SK-N-SH (cell line): Measurements from ENCODE around the gene SH3BGRL3. TPM values are rescaled to one million over a fixed set of nuclear protein-coding genes. Genes with fewer than 3 reads are reported as not detected.

Source experiments
- CTCF ChIA-PET: fragments of 300-600, 350-600 bp; formaldehyde crosslinking; extraction: SDS; loops from one replicate; lab custom pipeline; 2021; lab: Yijun Ruan, JAX
- POLR2A ChIA-PET: fragments of 350-600 bp; sonication (Branson Sonifier 250); formaldehyde crosslinking; extraction: SDS; loops from one replicate; lab custom pipeline; 2020; ENCODE audit warnings: antibody characterized with exemption, inconsistent platforms; lab: Yijun Ruan, JAX
- DNase-seq: peaks from one replicate; pipeline ENCODE4 v3.0.0; 2012
- H2AFZ ChIP-seq: fragments of 200-600 bp; sonication (generic); 2 replicates; pipeline ENCODE4 v1.8.1; 2016; ENCODE audit warnings: antibody characterized with exemption, mild to moderate bottlenecking, low read depth
- H3F3A ChIP-seq: fragments of 200-600 bp; sonication (generic); replicated peaks from 2 replicates; pipeline ENCODE3; 2016; ENCODE audit warnings: antibody characterized with exemption, mild to moderate bottlenecking; ENCODE audit not compliant: insufficient read depth
- H3K27ac ChIP-seq, 2 experiments: fragments of 200-500 bp in 1 of 2; fragments of 200-600 bp in 1 of 2; sonication (Bioruptor generic) in 1 of 2; sonication (generic), shearing (Covaris generic) in 1 of 2; 2 replicates each; pipeline versions ENCODE4 v1.5.1 to v1.6.1; 2014 to 2016; ENCODE audit warnings: low read depth in 2 of 2, inconsistent platforms in 1 of 2, low read length in 1 of 2, mild to moderate bottlenecking in 1 of 2, mixed read lengths in 1 of 2
- H3K27me3 ChIP-seq: fragments of 200-600 bp; sonication (generic), shearing (Covaris generic); 2 replicates; pipeline ENCODE4 v1.6.1; 2016; ENCODE audit warnings: mixed run types; ENCODE audit not compliant: insufficient read depth
- H3K36me3 ChIP-seq, 2 experiments: fragments of 200-500 bp in 1 of 2; fragments of 200-600 bp in 1 of 2; sonication (Bioruptor generic) in 1 of 2; sonication (generic) in 1 of 2; replicated peaks in 1 of 2; 2 replicates each; pipeline versions ENCODE3 to v1.5.1; 2014 to 2016; ENCODE audit warnings: low read length in 1 of 2, mild to moderate bottlenecking in 1 of 2; ENCODE audit not compliant: insufficient read depth in 2 of 2, control insufficient read depth in 1 of 2
- H3K4me1 ChIP-seq, 2 experiments: fragments of 200-500 bp in 1 of 2; fragments of 200-600 bp in 1 of 2; sonication (Bioruptor generic) in 1 of 2; sonication (generic), shearing (Covaris generic) in 1 of 2; 2 replicates each; pipeline versions ENCODE4 v1.5.1 to v1.6.1; 2014 to 2016; ENCODE audit warnings: low read depth in 1 of 2, low read length in 1 of 2, mixed run types in 1 of 2; ENCODE audit not compliant: insufficient read depth in 2 of 2, control insufficient read depth in 1 of 2
- H3K4me2 ChIP-seq: fragments of 200-600 bp; sonication (generic), shearing (Covaris generic); 2 replicates; pipeline ENCODE4 v1.6.1; 2017; ENCODE audit warnings: mixed run types
- H3K4me3 ChIP-seq, 2 experiments: fragments of 200-500 bp in 1 of 2; fragments of 200-600 bp in 1 of 2; sonication (Bioruptor generic) in 1 of 2; sonication (generic), shearing (Covaris generic) in 1 of 2; 2 replicates each; pipeline versions ENCODE4 v1.5.1 to v1.8.1; 2014 to 2016; ENCODE audit warnings: low read depth in 2 of 2, inconsistent platforms in 1 of 2, low read length in 1 of 2, mild to moderate bottlenecking in 1 of 2, mixed read lengths in 1 of 2, moderate library complexity in 1 of 2
- H3K79me2 ChIP-seq: fragments of 200-600 bp; sonication (generic); 2 replicates; pipeline ENCODE4 v1.8.1; 2017; ENCODE audit warnings: mild to moderate bottlenecking; ENCODE audit not compliant: insufficient read depth
- H3K9ac ChIP-seq: fragments of 200-600 bp; sonication (generic); 2 replicates; pipeline ENCODE4 v1.6.1; 2017; ENCODE audit warnings: mixed run types
- H3K9me2 ChIP-seq: fragments of 200-600 bp; sonication (generic); 2 replicates; pipeline ENCODE4 v1.6.1; 2017; ENCODE audit warnings: mixed run types
- H3K9me3 ChIP-seq: fragments of 200-600 bp; sonication (generic); 2 replicates; pipeline ENCODE4 v1.6.1; 2017; ENCODE audit warnings: mixed run types, mild to moderate bottlenecking, moderate library complexity
- H4K20me1 ChIP-seq: fragments of 200-600 bp; sonication (generic); 2 replicates; pipeline ENCODE4 v1.6.1; 2017; ENCODE audit warnings: mild to moderate bottlenecking, mixed run types; ENCODE audit not compliant: insufficient read depth
- EZH2phosphoT487 ChIP-seq: fragments of 200-600 bp; sonication (generic); IDR thresholded peaks from 2 replicates; pipeline ENCODE4 v1.6.1; 2017; ENCODE audit warnings: low read depth, mixed run types, mild to moderate bottlenecking, antibody characterized with exemption, moderate library complexity, borderline replicate concordance
- FOXJ3 ChIP-seq: sonication (generic); formaldehyde crosslinking; IDR thresholded peaks from 2 replicates; pipeline ENCODE4 v1.5.1; 2020; ENCODE audit warnings: mild to moderate bottlenecking, missing genetic modification reagents
- FOXM1 ChIP-seq: IDR thresholded peaks from 2 replicates; pipeline ENCODE4 v1.4.0; 2012; ENCODE audit warnings: low read depth, mild to moderate bottlenecking
- GABPA ChIP-seq: IDR thresholded peaks from 2 replicates; pipeline ENCODE4 v1.4.0; 2012; ENCODE audit warnings: low read depth, mild to moderate bottlenecking
- JUND ChIP-seq: IDR thresholded peaks from 2 replicates; pipeline ENCODE4 v1.4.0; 2012
- MEF2A ChIP-seq: IDR thresholded peaks from 2 replicates; pipeline ENCODE4 v1.4.0; 2012; ENCODE audit warnings: low read depth, borderline replicate concordance
- MXI1 ChIP-seq: IDR thresholded peaks from 2 replicates; pipeline ENCODE4 v1.6.1; 2012; ENCODE audit warnings: mild to moderate bottlenecking, low read depth, low read length, improper control_type of control experiment
- NRF1 ChIP-seq: IDR thresholded peaks from 2 replicates; pipeline ENCODE4 v1.6.1; 2012; ENCODE audit warnings: low read depth, mild to moderate bottlenecking, low read length
- POLR2AphosphoS5 ChIP-seq: IDR thresholded peaks from 2 replicates; pipeline ENCODE4 v1.6.1; 2012; ENCODE audit warnings: low read depth, low read length
- RCOR1 ChIP-seq: fragments of 150-350 bp; IDR thresholded peaks from 2 replicates; pipeline ENCODE4 v1.6.1; 2017; ENCODE audit warnings: antibody characterized with exemption, low read length
- REST ChIP-seq: IDR thresholded peaks from 2 replicates; pipeline ENCODE4 v1.6.1; 2012; ENCODE audit warnings: mild to moderate bottlenecking, low read depth, low read length, moderate library complexity
- USF1 ChIP-seq: IDR thresholded peaks from 2 replicates; pipeline ENCODE4 v1.4.0; 2012; ENCODE audit warnings: low read depth, borderline replicate concordance
- YY1 ChIP-seq: IDR thresholded peaks from 2 replicates; pipeline ENCODE4 v1.4.0; 2012; ENCODE audit warnings: low read depth, mild to moderate bottlenecking
- WGBS: methylation state at CpG from one replicate; pipeline ENCODE4 v1.1.6; 2017; ENCODE audit warnings: low lambda C conversion rate; 5-methylcytosine and 5-hydroxymethylcytosine counted together
- polyA plus RNA-seq, 3 experiments: library from polyadenylated mRNA; depleted of rRNA; stranded (reverse); fragments of >200 nt; gene quantifications; 2 replicates each; pipeline ENCODE4 v1.2.3, GENCODE V29; 2012
- TF ChIP-seq, protein P1 (sequence below): fragments of 200-600 bp; sonication (generic); IDR thresholded peaks from 2 replicates; pipeline ENCODE4 v1.6.1; 2017; ENCODE audit warnings: antibody characterized with exemption, mild to moderate bottlenecking, moderate library complexity
- TF ChIP-seq, protein P2 (sequence below): IDR thresholded peaks from 2 replicates; pipeline ENCODE4 v1.4.0; 2012; ENCODE audit warnings: low read depth, borderline replicate concordance
- TF ChIP-seq, protein P3 (sequence below): IDR thresholded peaks from 2 replicates; pipeline ENCODE4; 2012

SH3BGRL3 gene
- polyA plus RNA-seq, 1 of the 3 experiments (the other 2 are of a cell fraction) = 202 TPM

- no peak for TF ChIP-seq USF1
- TF ChIP-seq, all 33 proteins: peak for 0
These were observed 34.6 kb downstream of the SH3BGRL3 start (continued) for GRCh38 chr1:26314501-26314900.

DNA sequence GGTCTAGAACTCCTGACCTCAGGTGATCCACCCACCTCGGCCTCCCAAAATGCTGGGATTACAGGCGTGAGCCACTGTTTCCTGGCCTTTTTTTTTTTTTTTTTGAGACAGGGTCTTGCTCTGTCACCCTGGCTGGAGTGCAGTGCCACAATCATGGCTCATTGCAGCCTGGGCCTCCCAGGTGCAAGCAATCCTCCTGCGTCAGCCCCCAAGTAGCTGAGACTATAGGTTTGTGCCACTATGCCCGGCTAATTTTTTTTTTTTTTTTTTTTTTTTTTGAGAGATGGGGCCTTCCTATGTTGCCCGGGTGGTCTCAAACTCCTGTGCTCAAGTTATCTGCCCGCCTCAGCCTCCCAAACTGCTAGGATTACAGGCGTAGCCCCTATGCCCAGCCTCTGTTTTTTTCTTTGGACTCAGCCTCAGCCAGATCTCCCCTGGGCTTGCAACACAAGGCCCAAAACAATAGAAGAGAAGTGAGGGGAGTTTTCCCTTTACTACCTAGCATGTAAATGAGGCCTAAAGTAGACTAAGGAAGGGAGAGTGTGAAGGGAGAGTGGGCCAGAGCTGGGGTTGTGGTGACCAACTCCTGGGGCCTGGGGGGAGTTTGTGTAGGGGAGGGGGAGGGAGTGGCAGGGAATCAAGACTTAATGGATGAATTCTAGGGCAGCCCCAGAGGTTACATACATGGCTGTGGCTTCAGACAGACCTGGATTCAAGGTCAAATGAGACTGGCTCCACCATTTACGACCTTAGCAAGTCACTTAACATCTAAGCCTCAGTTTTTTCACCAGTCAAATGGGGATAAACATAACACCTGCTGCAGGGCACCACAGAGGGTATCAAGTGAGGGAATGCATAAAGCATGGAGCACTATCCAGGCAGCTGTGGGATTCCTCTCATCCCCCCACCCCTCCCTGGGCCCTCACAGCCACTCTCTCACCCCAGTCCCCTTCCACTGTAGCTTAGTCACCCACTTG, 36.3 kb downstream of the SH3BGRL3 start:
- TF ChIP-seq POLR2AphosphoS5 = no peak
- TF ChIP-seq REST = no peak
- TF ChIP-seq GABPA = no peak
- no peak for TF ChIP-seq MEF2A
- TF ChIP-seq FOXM1 = no peak
- TF ChIP-seq YY1 = no peak
- TF ChIP-seq, protein P1, sequence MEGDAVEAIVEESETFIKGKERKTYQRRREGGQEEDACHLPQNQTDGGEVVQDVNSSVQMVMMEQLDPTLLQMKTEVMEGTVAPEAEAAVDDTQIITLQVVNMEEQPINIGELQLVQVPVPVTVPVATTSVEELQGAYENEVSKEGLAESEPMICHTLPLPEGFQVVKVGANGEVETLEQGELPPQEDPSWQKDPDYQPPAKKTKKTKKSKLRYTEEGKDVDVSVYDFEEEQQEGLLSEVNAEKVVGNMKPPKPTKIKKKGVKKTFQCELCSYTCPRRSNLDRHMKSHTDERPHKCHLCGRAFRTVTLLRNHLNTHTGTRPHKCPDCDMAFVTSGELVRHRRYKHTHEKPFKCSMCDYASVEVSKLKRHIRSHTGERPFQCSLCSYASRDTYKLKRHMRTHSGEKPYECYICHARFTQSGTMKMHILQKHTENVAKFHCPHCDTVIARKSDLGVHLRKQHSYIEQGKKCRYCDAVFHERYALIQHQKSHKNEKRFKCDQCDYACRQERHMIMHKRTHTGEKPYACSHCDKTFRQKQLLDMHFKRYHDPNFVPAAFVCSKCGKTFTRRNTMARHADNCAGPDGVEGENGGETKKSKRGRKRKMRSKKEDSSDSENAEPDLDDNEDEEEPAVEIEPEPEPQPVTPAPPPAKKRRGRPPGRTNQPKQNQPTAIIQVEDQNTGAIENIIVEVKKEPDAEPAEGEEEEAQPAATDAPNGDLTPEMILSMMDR = no peak
- TF ChIP-seq, protein P2, sequence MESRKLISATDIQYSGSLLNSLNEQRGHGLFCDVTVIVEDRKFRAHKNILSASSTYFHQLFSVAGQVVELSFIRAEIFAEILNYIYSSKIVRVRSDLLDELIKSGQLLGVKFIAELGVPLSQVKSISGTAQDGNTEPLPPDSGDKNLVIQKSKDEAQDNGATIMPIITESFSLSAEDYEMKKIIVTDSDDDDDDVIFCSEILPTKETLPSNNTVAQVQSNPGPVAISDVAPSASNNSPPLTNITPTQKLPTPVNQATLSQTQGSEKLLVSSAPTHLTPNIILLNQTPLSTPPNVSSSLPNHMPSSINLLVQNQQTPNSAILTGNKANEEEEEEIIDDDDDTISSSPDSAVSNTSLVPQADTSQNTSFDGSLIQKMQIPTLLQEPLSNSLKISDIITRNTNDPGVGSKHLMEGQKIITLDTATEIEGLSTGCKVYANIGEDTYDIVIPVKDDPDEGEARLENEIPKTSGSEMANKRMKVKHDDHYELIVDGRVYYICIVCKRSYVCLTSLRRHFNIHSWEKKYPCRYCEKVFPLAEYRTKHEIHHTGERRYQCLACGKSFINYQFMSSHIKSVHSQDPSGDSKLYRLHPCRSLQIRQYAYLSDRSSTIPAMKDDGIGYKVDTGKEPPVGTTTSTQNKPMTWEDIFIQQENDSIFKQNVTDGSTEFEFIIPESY = no peak
- TF ChIP-seq JUND = no peak
- no peak for TF ChIP-seq RCOR1
- TF ChIP-seq EZH2phosphoT487 = no peak
- TF ChIP-seq, protein P3, sequence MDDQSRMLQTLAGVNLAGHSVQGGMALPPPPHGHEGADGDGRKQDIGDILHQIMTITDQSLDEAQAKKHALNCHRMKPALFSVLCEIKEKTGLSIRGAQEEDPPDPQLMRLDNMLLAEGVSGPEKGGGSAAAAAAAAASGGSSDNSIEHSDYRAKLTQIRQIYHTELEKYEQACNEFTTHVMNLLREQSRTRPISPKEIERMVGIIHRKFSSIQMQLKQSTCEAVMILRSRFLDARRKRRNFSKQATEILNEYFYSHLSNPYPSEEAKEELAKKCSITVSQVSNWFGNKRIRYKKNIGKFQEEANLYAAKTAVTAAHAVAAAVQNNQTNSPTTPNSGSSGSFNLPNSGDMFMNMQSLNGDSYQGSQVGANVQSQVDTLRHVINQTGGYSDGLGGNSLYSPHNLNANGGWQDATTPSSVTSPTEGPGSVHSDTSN = no peak
- TF ChIP-seq MXI1 = no peak
- no peak for TF ChIP-seq FOXJ3 (CRISPR knock-in tag)
- TF ChIP-seq NRF1 = no peak
- Histone ChIP-seq H3K36me3 (no peaks in the 10 kb centered on the region), H3K4me2 (no peak overlapping the region), H3K27me3 (peaks cover 8% of the 10 kb centered on the region; the same call in 1 of the 2 replicates), H4K20me1 (no peaks in the 10 kb centered on the region), H3K4me3 (no peak overlapping the region), H3K4me1 (peaks cover 0 to under 1% of the 10 kb centered on the region in 2 experiments; a peak in 1 of 4 replicates), H3F3A (no peaks in the 10 kb centered on the region), H3K9ac (no peak overlapping the region), H3K79me2 (no peaks in the 10 kb centered on the region), H3K9me3 (no peaks in the 10 kb centered on the region), H3K27ac (no peak overlapping the region), H2AFZ (no peak overlapping the region), H3K9me2 (no peaks in the 10 kb centered on the region)
- CTCF ChIA-PET = interaction anchor here (0.8 to 10.4 kb wide), 3 partner anchors 28 to 280 kb away, joined by 3 to 213 read pairs (median 204); partner anchors contain the start of gene SH3BGRL3
- DNase-seq = no peak
- POLR2A ChIA-PET = no interaction called here
- 75% methylated on average over 8 of the region's 8 CpGs for WGBS
